ENCODE data around the gene UFD1.

GRCh38 chr22:19527321-19527721 lies 48.3 kb upstream of the UFD1 start:
- TF ChIP-seq POLR2AphosphoS5 (IDR thresholded peaks at IDR 0.05; ENCODE audit: borderline replicate concordance, low read depth, low read length) (no peak), FOXP2 (optimal IDR thresholded peaks at IDR 0.05; ENCODE audit: control extremely low read depth, extremely low read length, insufficient read depth) (no peak)
